DMS53 treated with DMSO at 0.1 percent for 48 hours (cell line): ENCODE results near the gene DPP10.

Experiments
- DNase-seq: peaks from one replicate; lab custom pipeline; 2025; ENCODE audit not compliant: unreplicated experiment; lab: John Stamatoyannopoulos, UW

Gene DPP10

GRCh38 chr2:115115135-115115534, 672.7 kb downstream of the DPP10 start:
- DNase-seq, result no peak

GRCh38 chr2:115118306-115118705, 675.9 kb downstream of the DPP10 start:
- DNase-seq, result no peak

GRCh38 chr2:115119086-115119485, 676.6 kb downstream of the DPP10 start:
- DNase-seq, result no peak

GRCh38 chr2:115122701-115123100, 680.3 kb downstream of the DPP10 start:
- no peak for DNase-seq

- DNase-seq, result no peak
Measured at GRCh38 chr2:115124817-115125216, 682.4 kb downstream of the DPP10 start.

GRCh38 chr2:115129536-115129935, 687.1 kb downstream of the DPP10 start:
- peak; percentile 18 for DNase-seq

GRCh38 chr2:115160531-115161080, 718.2 kb downstream of the DPP10 start:
- DNase-seq, result peak; percentile 73

- DNase-seq, result peak; percentile 81
Measured at GRCh38 chr2:115161081-115161770, 718.8 kb downstream of the DPP10 start.

- peak; percentile 76 for DNase-seq
Measured at GRCh38 chr2:115161771-115162493, 719.5 kb downstream of the DPP10 start.

- DNase-seq, result peak; percentile 41
Measured at GRCh38 chr2:115162494-115163293, 720.3 kb downstream of the DPP10 start.

GRCh38 chr2:115163572-115163971, 721.1 kb downstream of the DPP10 start:
- DNase-seq, result peak; percentile 58

GRCh38 chr2:115165529-115166109, 723.2 kb downstream of the DPP10 start:
- DNase-seq, result peak; percentile 66

- DNase-seq, result no peak
Measured at GRCh38 chr2:115168457-115168856, 726.0 kb downstream of the DPP10 start.

- no peak for DNase-seq
Measured at GRCh38 chr2:115169814-115170213, 727.4 kb downstream of the DPP10 start.

- no peak for DNase-seq
Measured at GRCh38 chr2:115171751-115172150, 729.3 kb downstream of the DPP10 start.

GRCh38 chr2:115174651-115175050, 732.2 kb downstream of the DPP10 start:
- DNase-seq, result no peak

- no peak for DNase-seq
Measured at GRCh38 chr2:115183144-115183543, 740.7 kb downstream of the DPP10 start.

GRCh38 chr2:115190459-115190858, 748.0 kb downstream of the DPP10 start:
- no peak for DNase-seq

- DNase-seq, result no peak
Measured at GRCh38 chr2:115194623-115195022, 752.2 kb downstream of the DPP10 start.

- no peak for DNase-seq
Measured at GRCh38 chr2:115196587-115196986, 754.1 kb downstream of the DPP10 start.

GRCh38 chr2:115199966-115200365, 757.5 kb downstream of the DPP10 start:
- no peak for DNase-seq
